HG03432 (cell line): ENCODE measurements around the gene GPS1.

Experiments
- ATAC-seq: cut with Tn5 transposase; IDR thresholded peaks from one replicate; pipeline ENCODE4 v1.9.1; 2021; ENCODE audit warnings: mild to moderate bottlenecking, moderate library complexity; ENCODE audit not compliant: unreplicated experiment

The GPS1 gene

GRCh38 chr17:82051776-82052637, at the start of gene GPS1, which contains the start of gene RFNG:
GPS1 (plus strand) TSS chr17:82051898; CDS start chr17:82051932, 34 bp downstream.
RFNG (minus strand) TSS chr17:82051811; CDS start chr17:82051766, 45 bp downstream.
- ATAC-seq: no peak

GRCh38 chr17:82003411-82004381, 48.0 kb upstream of the GPS1 start:
- no peak for ATAC-seq

- ATAC-seq: no peak
Measured at GRCh38 chr17:82004517-82005455, 46.9 kb upstream of the GPS1 start.

- no peak for ATAC-seq
Measured at GRCh38 chr17:82005701-82006348, 45.9 kb upstream of the GPS1 start.

- no peak for ATAC-seq
Measured at GRCh38 chr17:82006468-82007227, 45.0 kb upstream of the GPS1 start.

- no peak for ATAC-seq
Measured at GRCh38 chr17:82007228-82007494, 44.5 kb upstream of the GPS1 start.

GRCh38 chr17:82007495-82008257, 44.0 kb upstream of the GPS1 start:
- ATAC-seq: no peak

GRCh38 chr17:82008258-82008940, 43.3 kb upstream of the GPS1 start:
- no peak for ATAC-seq

- ATAC-seq: no peak
Measured at GRCh38 chr17:82008941-82009405, 42.7 kb upstream of the GPS1 start.

- no peak for ATAC-seq
Measured at GRCh38 chr17:82009413-82009812, 42.3 kb upstream of the GPS1 start.

GRCh38 chr17:82010575-82011525, 40.8 kb upstream of the GPS1 start:
- ATAC-seq: no peak

GRCh38 chr17:82011617-82012187, 40.0 kb upstream of the GPS1 start:
- no peak for ATAC-seq

- ATAC-seq: no peak
Measured at GRCh38 chr17:82012261-82012639, 39.4 kb upstream of the GPS1 start.

- ATAC-seq: no peak
Measured at GRCh38 chr17:82012640-82013295, 38.9 kb upstream of the GPS1 start.

GRCh38 chr17:82013341-82013740, 38.4 kb upstream of the GPS1 start:
- ATAC-seq: no peak

GRCh38 chr17:82013772-82014321, 37.9 kb upstream of the GPS1 start:
- no peak for ATAC-seq
